Karpas-422 (cell line): ENCODE data around the gene DMD. TPM values are rescaled to one million over a fixed set of nuclear protein-coding genes. Genes with fewer than 3 reads are reported as not detected.

ENCODE experiments used
- DNase-seq: peaks from one replicate; pipeline ENCODE4 v3.0.0-alpha.2; 2015
- H2AFZ ChIP-seq: fragments of 200-600 bp; sonication (generic); 2 replicates; pipeline ENCODE4 v1.6.1; 2014; ENCODE audit warnings: antibody characterized with exemption, low read length, mixed read lengths
- H3K27ac ChIP-seq: fragments of 200-600 bp; sonication (generic); 2 replicates; pipeline ENCODE4 v1.5.1; 2014; ENCODE audit warnings: mild to moderate bottlenecking, low read length, moderate library complexity
- H3K27me3 ChIP-seq: fragments of 200-600 bp; sonication (generic); 2 replicates; pipeline ENCODE4 v1.6.1; 2014; ENCODE audit warnings: low read length, mixed read lengths
- H3K36me3 ChIP-seq: fragments of 200-600 bp; sonication (generic); 2 replicates; pipeline ENCODE4 v1.6.1; 2014; ENCODE audit warnings: low read length, mixed read lengths; ENCODE audit not compliant: insufficient read depth
- H3K4me1 ChIP-seq: fragments of 200-600 bp; sonication (generic); 2 replicates; pipeline ENCODE4 v1.6.1; 2014; ENCODE audit warnings: mild to moderate bottlenecking, low read length, mixed read lengths
- H3K4me2 ChIP-seq: fragments of 200-600 bp; sonication (generic); 2 replicates; pipeline ENCODE4 v1.6.1; 2014; ENCODE audit warnings: low read length, low read depth, mild to moderate bottlenecking; ENCODE audit not compliant: poor library complexity, severe bottlenecking
- H3K4me3 ChIP-seq: fragments of 200-600 bp; sonication (generic); 2 replicates; pipeline ENCODE4 v1.5.1; 2014; ENCODE audit warnings: mild to moderate bottlenecking, antibody characterized with exemption, low read length, mixed read lengths
- H3K79me2 ChIP-seq: fragments of 200-600 bp; sonication (generic); 2 replicates; pipeline ENCODE4 v1.6.1; 2014; ENCODE audit warnings: mild to moderate bottlenecking, low read length, mixed read lengths
- H3K9ac ChIP-seq: fragments of 200-600 bp; sonication (generic); 2 replicates; pipeline ENCODE4 v1.6.0; 2014; ENCODE audit warnings: low read length
- H3K9me2 ChIP-seq: fragments of 200-600 bp; sonication (generic), shearing (Covaris generic); replicated peaks from 2 replicates; pipeline ENCODE4 v1.6.0; 2014; ENCODE audit warnings: mild to moderate bottlenecking, low read length, moderate library complexity; ENCODE audit not compliant: insufficient read depth
- H3K9me3 ChIP-seq: fragments of 300-700, 200-600 bp; sonication (generic); 2 replicates; pipeline ENCODE4 v1.6.1; 2014; ENCODE audit warnings: low read length, mixed read lengths
- H4K20me1 ChIP-seq: fragments of 200-600 bp; sonication (generic); 2 replicates; pipeline ENCODE4 v1.6.1; 2014; ENCODE audit warnings: mild to moderate bottlenecking, antibody characterized with exemption, low read length, low read depth; ENCODE audit not compliant: insufficient read depth
- total RNA-seq: library from RNA; depleted of rRNA; stranded (reverse); fragments of >200 nt; shearing (Covaris generic); gene quantifications from 2 replicates; pipeline ENCODE4 v1.2.3, GENCODE V29; 2014; ENCODE audit warnings: low replicate concordance

DMD gene
- total RNA-seq, 1 experiment from 2014 or later = not detected

- no peaks in the 10 kb centered on the region for H4K20me1 ChIP-seq
- no peak overlapping the region for H3K4me2 ChIP-seq
- H3K4me1 ChIP-seq = no peaks in the 10 kb centered on the region
- no peak overlapping the region for H3K9ac ChIP-seq
- H3K27me3 ChIP-seq = no peaks in the 10 kb centered on the region
- no peak overlapping the region for H3K27ac ChIP-seq
- H3K4me3 ChIP-seq = no peak overlapping the region
- no peaks in the 10 kb centered on the region for H3K9me2 ChIP-seq
- no peaks in the 10 kb centered on the region for H3K36me3 ChIP-seq
- H3K9me3 ChIP-seq = no peaks in the 10 kb centered on the region
- no peaks in the 10 kb centered on the region for H3K79me2 ChIP-seq
- DNase-seq = no peak
- H2AFZ ChIP-seq = no peak overlapping the region
These were observed 1951.0 kb downstream of the DMD start for GRCh38 chrX:31260351-31260750.

GRCh38 chrX:31258166-31258565, 1953.2 kb downstream of the DMD start:
- Histone ChIP-seq H3K4me3 (no peak overlapping the region), H3K9me3 (no peaks in the 10 kb centered on the region), H3K27me3 (no peaks in the 10 kb centered on the region), H3K4me2 (no peak overlapping the region), H3K9ac (no peak overlapping the region), H3K27ac (no peak overlapping the region), H3K4me1 (no peaks in the 10 kb centered on the region), H4K20me1 (no peaks in the 10 kb centered on the region), H3K79me2 (no peaks in the 10 kb centered on the region), H2AFZ (no peak overlapping the region), H3K36me3 (no peaks in the 10 kb centered on the region), H3K9me2 (no peaks in the 10 kb centered on the region)
- DNase-seq = no peak

DNA sequence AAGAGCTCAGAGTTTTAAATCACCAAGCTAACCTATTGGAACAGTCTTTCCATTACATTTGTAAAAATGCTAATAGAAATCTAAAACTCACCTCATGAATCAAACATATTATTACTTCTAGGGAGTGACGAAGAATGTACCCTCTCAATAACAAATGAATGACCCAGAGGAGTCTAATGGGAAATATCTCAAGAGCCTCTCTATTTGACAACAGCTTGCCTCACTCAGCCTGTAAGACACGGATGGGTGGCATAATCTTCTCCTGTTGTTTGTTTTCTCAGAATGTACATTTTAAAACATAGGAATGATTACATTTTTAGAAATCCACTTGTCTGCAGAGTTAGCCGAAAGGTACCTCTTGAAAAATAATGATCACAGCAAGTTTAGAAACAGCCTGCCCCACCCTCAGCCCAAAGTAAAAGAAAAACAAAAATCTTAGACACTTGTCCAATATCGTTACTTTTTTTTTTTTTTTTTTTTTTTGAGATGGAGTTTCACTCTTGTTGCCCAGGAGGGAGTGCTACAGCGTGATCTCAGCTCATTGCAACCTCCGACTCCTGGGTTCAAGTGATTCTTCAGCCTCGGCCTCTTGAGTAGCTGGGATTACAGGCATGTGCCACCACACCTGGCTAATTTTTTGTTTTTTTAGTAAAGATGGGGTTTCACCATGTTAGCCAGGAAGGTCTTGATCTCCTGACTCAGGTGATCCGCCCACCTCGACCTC, 1955.9 kb downstream of the DMD start:
- Histone ChIP-seq H3K27me3 (no peaks in the 10 kb centered on the region), H3K9me3 (no peaks in the 10 kb centered on the region), H3K27ac (no peak overlapping the region), H3K9ac (no peak overlapping the region), H3K36me3 (no peaks in the 10 kb centered on the region), H4K20me1 (no peaks in the 10 kb centered on the region), H2AFZ (no peak overlapping the region), H3K79me2 (no peaks in the 10 kb centered on the region), H3K4me3 (no peak overlapping the region), H3K4me2 (no peak overlapping the region), H3K9me2 (no peaks in the 10 kb centered on the region), H3K4me1 (no peaks in the 10 kb centered on the region)
- no peak for DNase-seq

- Histone ChIP-seq H3K27ac (no peak overlapping the region), H3K9ac (no peak overlapping the region), H3K9me3 (no peaks in the 10 kb centered on the region), H3K9me2 (no peaks in the 10 kb centered on the region), H4K20me1 (no peaks in the 10 kb centered on the region), H2AFZ (no peak overlapping the region), H3K4me3 (no peak overlapping the region), H3K27me3 (no peaks in the 10 kb centered on the region), H3K4me2 (no peak overlapping the region), H3K36me3 (no peaks in the 10 kb centered on the region), H3K79me2 (no peaks in the 10 kb centered on the region), H3K4me1 (no peaks in the 10 kb centered on the region)
- DNase-seq = no peak
These were observed 1959.2 kb downstream of the DMD start for GRCh38 chrX:31252133-31252532.

GRCh38 chrX:31251336-31251735, 1960.0 kb downstream of the DMD start:
- H3K4me1 ChIP-seq = no peaks in the 10 kb centered on the region
- H3K9ac ChIP-seq = no peak overlapping the region
- H3K27me3 ChIP-seq = no peaks in the 10 kb centered on the region
- no peaks in the 10 kb centered on the region for H3K36me3 ChIP-seq
- H3K27ac ChIP-seq = no peak overlapping the region
- H3K9me3 ChIP-seq = no peaks in the 10 kb centered on the region
- H2AFZ ChIP-seq = no peak overlapping the region
- H4K20me1 ChIP-seq = no peaks in the 10 kb centered on the region
- no peak overlapping the region for H3K4me2 ChIP-seq
- no peak for DNase-seq
- H3K9me2 ChIP-seq = no peaks in the 10 kb centered on the region
- H3K4me3 ChIP-seq = no peak overlapping the region
- no peaks in the 10 kb centered on the region for H3K79me2 ChIP-seq

- H3K27me3 ChIP-seq = no peaks in the 10 kb centered on the region
- H3K79me2 ChIP-seq = no peaks in the 10 kb centered on the region
- no peak overlapping the region for H3K4me2 ChIP-seq
- no peaks in the 10 kb centered on the region for H3K9me3 ChIP-seq
- DNase-seq = no peak
- no peak overlapping the region for H3K4me3 ChIP-seq
- no peaks in the 10 kb centered on the region for H3K9me2 ChIP-seq
- H3K36me3 ChIP-seq = no peaks in the 10 kb centered on the region
- no peaks in the 10 kb centered on the region for H4K20me1 ChIP-seq
- no peaks in the 10 kb centered on the region for H3K4me1 ChIP-seq
- H3K9ac ChIP-seq = no peak overlapping the region
- no peak overlapping the region for H2AFZ ChIP-seq
- H3K27ac ChIP-seq = no peak overlapping the region
These were observed 1965.6 kb downstream of the DMD start for GRCh38 chrX:31245714-31246113.

DNA sequence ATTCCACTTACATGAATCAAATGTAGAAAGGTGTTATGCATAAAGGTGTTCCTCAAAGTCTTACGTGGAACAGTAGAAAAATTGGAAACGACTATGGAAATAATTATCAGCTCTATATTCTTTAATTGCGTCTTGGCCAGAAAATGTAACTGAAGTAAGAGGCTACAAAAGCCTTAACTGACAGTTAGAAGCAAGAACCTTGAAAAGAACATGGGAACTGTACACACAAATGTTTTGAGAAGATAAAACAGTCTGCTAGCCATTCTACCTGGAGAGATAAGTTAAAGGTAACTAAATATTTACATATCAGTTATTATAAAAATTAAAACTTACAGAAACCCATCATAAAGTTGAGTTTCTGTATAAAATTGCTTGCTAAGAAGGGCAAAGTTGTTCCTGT, 1967.5 kb downstream of the DMD start:
- H3K9ac ChIP-seq = no peak overlapping the region
- no peak overlapping the region for H3K27ac ChIP-seq
- no peak overlapping the region for H3K4me3 ChIP-seq
- H3K79me2 ChIP-seq = no peaks in the 10 kb centered on the region
- no peak overlapping the region for H2AFZ ChIP-seq
- H3K9me3 ChIP-seq = no peaks in the 10 kb centered on the region
- no peak for DNase-seq
- no peaks in the 10 kb centered on the region for H3K36me3 ChIP-seq
- H3K9me2 ChIP-seq = no peaks in the 10 kb centered on the region
- H4K20me1 ChIP-seq = no peaks in the 10 kb centered on the region
- no peak overlapping the region for H3K4me2 ChIP-seq
- H3K4me1 ChIP-seq = no peaks in the 10 kb centered on the region
- H3K27me3 ChIP-seq = no peaks in the 10 kb centered on the region

GRCh38 chrX:31240982-31241381, 1970.4 kb downstream of the DMD start:
- Histone ChIP-seq H3K9me2 (no peaks in the 10 kb centered on the region), H3K27ac (no peak overlapping the region), H3K36me3 (no peaks in the 10 kb centered on the region), H2AFZ (no peak overlapping the region), H3K4me1 (no peaks in the 10 kb centered on the region), H3K4me3 (no peak overlapping the region), H3K79me2 (no peaks in the 10 kb centered on the region), H3K9ac (no peak overlapping the region), H4K20me1 (no peaks in the 10 kb centered on the region), H3K4me2 (no peak overlapping the region), H3K27me3 (no peaks in the 10 kb centered on the region), H3K9me3 (no peaks in the 10 kb centered on the region)
- no peak for DNase-seq
